Pancreas (tissue), 10 donors: ENCODE results near the gene SPATA13. TPM values are rescaled to one million over a fixed set of nuclear protein-coding genes. Genes with fewer than 3 reads are reported as not detected.

Experiments used
- ATAC-seq, 4 donors: fragments of 200-7000 bp; cut with Tn5 transposase; one replicate each; pipeline versions ENCODE4 v1.8.0 to v1.9.1; 2020; ENCODE audit warnings: mild to moderate bottlenecking in 4 of 4, moderate library complexity in 4 of 4
- DNase-seq, 6 donors: peaks; one replicate each; pipeline ENCODE4 v3.0.0-alpha.2; 2020
- FAIRE-seq: peaks from 2 replicates; lab custom pipeline; 2012; peaks lifted over from hg19 to GRCh38; lab: Jason Lieb, UNC
- H3K27ac ChIP-seq, 4 donors: fragments of 200-600 bp; sonication (generic); 1 replicate in 3 of 4; 2 replicates in 1 of 4; pipeline versions ENCODE4 v1.5.0 to v1.8.0; 2020
- H3K27me3 ChIP-seq, 4 donors: fragments of 200-600 bp; one replicate each; pipeline ENCODE4 v1.8.0; 2021
- H3K36me3 ChIP-seq, 3 donors: fragments of 200-600 bp; sonication (generic) in 1 of 3; one replicate each; pipeline versions ENCODE4 v1.5.0 to v1.8.0; 2020 to 2021
- H3K4me1 ChIP-seq, 3 donors: fragments of 200-600 bp; one replicate each; pipeline ENCODE4 v1.8.0; 2021
- H3K4me3 ChIP-seq, 4 donors: fragments of 200-600 bp; sonication (generic) in 2 of 4; one replicate each; pipeline versions ENCODE4 v1.5.0 to v1.8.0; 2020 to 2021
- H3K9me3 ChIP-seq, 4 donors: fragments of 200-600 bp; one replicate each; pipeline ENCODE4 v1.8.0; 2021
- WGBS, 2 donors: extraction: QIAGEN DNeasy Blood & Tissue Kit; methylation state at CpG; one replicate each; pipeline ENCODE4 v1.1.7; 2013; 5-methylcytosine and 5-hydroxymethylcytosine counted together
- intact Hi-C, 3 donors: fragments of 100-400 bp; cut with DNase I; formaldehyde crosslinking; loops; one replicate each; pipeline versions ENCODE4 v1.11.1 to v1.14.2; 2022
- polyA plus RNA-seq, 2 donors: library from polyadenylated mRNA; stranded (reverse); fragments of 200-250 nt; gene quantifications; one replicate each; pipeline ENCODE4 v1.2.3, GENCODE V29; 2013
- total RNA-seq, 6 donors: library from RNA; stranded (reverse); fragmentation: NEBNext Ultra II Directional in 4 of 6; extraction: Animal tissue kit (Norgen Biotek cat#: 25700) in 4 of 6; gene quantifications; one replicate each; pipeline versions ENCODE4 v1.2.1 to v1.2.4, GENCODE V29; 2021 to 2023
- TF ChIP-seq, protein P1 (sequence below), 4 donors: fragments of 200-600 bp; sonication (generic) in 3 of 4; IDR thresholded peaks; one replicate each; pipeline versions ENCODE4 v1.5.0 to v1.8.0; 2021; ENCODE audit warnings: antibody characterized with exemption in 4 of 4
- donor health status: healthy with polysubstance abuse.
- donor health status: DM: no; HTN: no; CAD: no; lungs with moderate emphysema.
- donor health status: DM: no; HTN: no; CAD: no.
- donor health status: control.
- donor health status: control.
- donor health status: Bipolar disorder and iron deficiency.
- donor health status: DM: yes; HTN: yes; CAD: no.
- donor health status: DM: no; HTN: no; CAD: no.
- donor health status: DM: no; HTN: no; CAD: no.
- donor health status: DM: yes; HTN: yes; CAD: no.

SPATA13 gene
- total and polyA plus RNA-seq, 8 donors, result 38.1 to 71.2 (median 53.9) TPM

DNA sequence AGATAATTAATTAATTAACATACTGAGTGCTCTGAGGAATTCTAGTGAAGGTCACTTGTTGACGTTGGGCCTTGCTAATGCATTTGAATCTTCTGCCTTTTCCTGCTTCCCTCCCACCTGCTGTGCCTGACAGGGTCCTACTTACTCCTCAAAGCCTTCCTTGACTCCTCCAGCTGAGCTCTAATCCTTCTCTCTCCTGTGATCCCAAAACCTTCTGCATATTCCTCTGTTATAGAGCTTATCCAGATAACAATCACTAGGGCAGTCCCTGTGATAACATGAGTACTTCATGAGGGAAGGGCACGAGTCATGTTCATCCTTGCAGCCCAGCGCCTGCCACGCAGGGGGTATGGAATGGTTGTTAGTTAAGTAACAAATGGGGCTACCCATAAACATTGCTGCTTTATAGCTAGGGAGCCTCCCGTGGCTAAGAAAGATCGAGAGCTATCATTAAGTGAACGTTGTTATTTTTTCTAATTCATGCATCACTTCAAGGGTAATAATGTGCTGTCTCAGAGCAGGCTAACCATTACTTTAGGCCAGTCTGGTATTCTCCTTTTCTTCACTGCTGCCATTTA lies 19.1 kb upstream of the SPATA13 start:
- Histone ChIP-seq H3K9me3 (no peaks in the 10 kb centered on the region), H3K4me1 (peaks cover 0 to 6% (median 3%) of the 10 kb centered on the region in 3 donors), H3K27ac (no peak overlapping the region), H3K36me3 (no peaks in the 10 kb centered on the region), H3K4me3 (no peak overlapping the region), H3K27me3 (no peaks in the 10 kb centered on the region)
- 93 to 94% methylated on average over 7 of the region's 7 CpGs for WGBS, 2 donors
- FAIRE-seq, result no peak
- intact Hi-C loops, result no loop called here
- ATAC-seq, result no peak
- DNase-seq, result no peak
- TF ChIP-seq, protein P1, sequence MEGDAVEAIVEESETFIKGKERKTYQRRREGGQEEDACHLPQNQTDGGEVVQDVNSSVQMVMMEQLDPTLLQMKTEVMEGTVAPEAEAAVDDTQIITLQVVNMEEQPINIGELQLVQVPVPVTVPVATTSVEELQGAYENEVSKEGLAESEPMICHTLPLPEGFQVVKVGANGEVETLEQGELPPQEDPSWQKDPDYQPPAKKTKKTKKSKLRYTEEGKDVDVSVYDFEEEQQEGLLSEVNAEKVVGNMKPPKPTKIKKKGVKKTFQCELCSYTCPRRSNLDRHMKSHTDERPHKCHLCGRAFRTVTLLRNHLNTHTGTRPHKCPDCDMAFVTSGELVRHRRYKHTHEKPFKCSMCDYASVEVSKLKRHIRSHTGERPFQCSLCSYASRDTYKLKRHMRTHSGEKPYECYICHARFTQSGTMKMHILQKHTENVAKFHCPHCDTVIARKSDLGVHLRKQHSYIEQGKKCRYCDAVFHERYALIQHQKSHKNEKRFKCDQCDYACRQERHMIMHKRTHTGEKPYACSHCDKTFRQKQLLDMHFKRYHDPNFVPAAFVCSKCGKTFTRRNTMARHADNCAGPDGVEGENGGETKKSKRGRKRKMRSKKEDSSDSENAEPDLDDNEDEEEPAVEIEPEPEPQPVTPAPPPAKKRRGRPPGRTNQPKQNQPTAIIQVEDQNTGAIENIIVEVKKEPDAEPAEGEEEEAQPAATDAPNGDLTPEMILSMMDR (IDR thresholded peaks at IDR 0.05), result no peak

DNA sequence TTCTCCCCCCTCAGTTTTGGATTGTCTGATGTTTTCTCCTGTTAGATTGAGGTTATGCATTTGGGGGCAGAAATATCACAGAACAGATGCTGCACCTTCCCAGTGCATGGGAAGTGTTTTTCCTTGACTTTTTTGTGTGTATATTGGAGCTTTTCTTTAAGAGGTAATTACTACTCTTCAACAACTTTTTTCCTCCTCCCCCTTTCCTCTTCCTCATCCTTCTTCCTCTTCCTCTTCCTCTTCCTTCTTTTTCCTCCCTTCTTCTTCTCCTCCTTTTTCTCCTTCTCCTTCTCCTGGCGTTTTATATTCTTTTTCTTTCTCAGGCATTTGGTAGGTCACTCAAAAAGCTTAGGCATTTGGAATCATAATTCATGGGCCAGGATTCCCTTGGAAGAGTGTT lies 18.1 kb upstream of the SPATA13 start:
- no peaks in the 10 kb centered on the region for H3K9me3 ChIP-seq
- ATAC-seq, result no peak
- H3K36me3 ChIP-seq, result no peaks in the 10 kb centered on the region
- H3K4me3 ChIP-seq, result no peak overlapping the region
- 74 to 76% methylated on average over 1 of the region's 1 CpG for WGBS, 2 donors
- H3K27me3 ChIP-seq, result no peaks in the 10 kb centered on the region
- H3K4me1 ChIP-seq, result peaks cover 0 to 11% (median 5%) of the 10 kb centered on the region in 3 donors
- FAIRE-seq, result no peak
- intact Hi-C loops, result no loop called here
- no peak overlapping the region for H3K27ac ChIP-seq
- TF ChIP-seq, protein P1 (IDR thresholded peaks at IDR 0.05), result no peak
- no peak for DNase-seq

DNA sequence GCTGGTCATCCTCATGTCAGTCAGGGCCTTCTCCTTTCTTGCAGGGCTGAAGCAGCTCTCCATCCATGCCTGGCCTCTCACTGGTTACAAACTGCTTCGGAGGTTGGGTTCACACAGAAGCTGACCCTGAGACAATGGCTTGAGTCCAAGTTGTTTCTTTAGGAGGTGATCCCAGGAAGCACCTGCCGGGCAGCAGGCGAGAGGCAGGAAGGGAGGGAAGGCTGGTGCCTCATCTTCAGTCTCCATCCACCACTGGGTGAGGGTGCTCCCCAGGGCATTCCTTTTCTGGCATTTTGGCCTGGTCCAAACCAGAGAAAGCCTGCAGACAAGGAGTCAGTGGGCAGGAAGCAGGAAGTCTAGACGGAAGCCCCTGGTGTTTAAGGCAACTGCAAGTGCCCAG lies 17.6 kb upstream of the SPATA13 start:
- FAIRE-seq (no peak), ATAC-seq (peak in 3 of 4 donors; percentile 9 to 57 (median 47)), DNase-seq (no peak)
- Histone ChIP-seq H3K27ac (no peak overlapping the region), H3K9me3 (no peaks in the 10 kb centered on the region), H3K4me3 (no peak overlapping the region), H3K27me3 (no peaks in the 10 kb centered on the region), H3K4me1 (peaks cover 0 to 11% (median 8%) of the 10 kb centered on the region in 3 donors), H3K36me3 (no peaks in the 10 kb centered on the region)
- TF ChIP-seq, protein P1 (IDR thresholded peaks at IDR 0.05), result no peak
- intact Hi-C loops, result no loop called here
- WGBS, 2 donors, result 31 to 41% methylated on average over 4 of the region's 4 CpGs

DNA sequence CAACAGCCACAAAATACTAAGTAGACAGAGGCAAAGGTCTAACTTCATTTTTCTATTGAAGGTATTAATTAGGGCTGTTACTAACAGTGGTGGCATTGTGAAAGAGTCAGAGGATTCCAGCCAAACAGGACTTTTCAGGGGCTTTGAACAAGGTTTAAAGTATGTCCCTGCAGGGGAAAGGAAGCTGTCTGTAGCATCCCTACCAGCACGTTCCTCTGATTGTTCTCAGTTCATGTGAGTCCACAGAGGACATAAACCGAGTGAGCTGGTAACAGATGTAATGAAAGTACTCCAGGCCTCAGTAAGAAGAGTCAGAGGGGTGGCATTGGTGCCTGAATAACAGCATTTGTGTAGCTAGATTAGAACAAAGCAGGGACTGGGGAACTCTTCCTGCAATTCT lies 15.3 kb upstream of the SPATA13 start:
- no peaks in the 10 kb centered on the region for H3K36me3 ChIP-seq
- H3K9me3 ChIP-seq, result no peaks in the 10 kb centered on the region
- 73 to 78% methylated on average over 2 of the region's 2 CpGs for WGBS, 2 donors
- intact Hi-C loops, result no loop called here
- H3K4me1 ChIP-seq, result peaks cover 0 to 15% (median 11%) of the 10 kb centered on the region in 3 donors
- no peaks in the 10 kb centered on the region for H3K27me3 ChIP-seq
- no peak overlapping the region for H3K27ac ChIP-seq
- no peak for DNase-seq
- H3K4me3 ChIP-seq, result no peak overlapping the region
- TF ChIP-seq, protein P1 (IDR thresholded peaks at IDR 0.05), result no peak
- ATAC-seq, result no peak
- no peak for FAIRE-seq

DNA sequence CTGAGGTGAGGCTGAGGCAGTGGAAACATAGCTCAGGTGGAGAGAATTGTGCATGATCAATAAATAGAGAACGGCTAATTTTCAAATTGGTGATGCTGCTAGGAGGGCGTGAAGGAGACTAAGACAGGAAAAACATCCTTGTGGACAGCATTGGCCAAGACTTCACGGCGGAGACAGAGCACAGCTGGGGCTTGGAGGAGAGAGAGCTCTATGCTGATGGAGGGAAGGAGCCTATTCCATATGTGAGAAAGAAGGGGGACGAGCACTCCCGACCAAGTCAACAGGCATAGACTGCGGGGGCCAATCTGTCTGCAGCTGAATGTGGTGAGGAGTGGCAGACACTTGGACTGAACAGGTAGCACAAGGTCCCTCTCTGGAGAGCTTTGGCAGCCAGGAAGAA lies 14.8 kb upstream of the SPATA13 start:
- no peaks in the 10 kb centered on the region for H3K36me3 ChIP-seq
- H3K27me3 ChIP-seq, result no peaks in the 10 kb centered on the region
- TF ChIP-seq, protein P1 (IDR thresholded peaks at IDR 0.05), result no peak
- WGBS, 2 donors, result 90 to 92% methylated on average over 7 of the region's 7 CpGs
- peaks cover 0 to 15% (median 11%) of the 10 kb centered on the region in 3 donors for H3K4me1 ChIP-seq
- intact Hi-C loops, result no loop called here
- no peak overlapping the region for H3K27ac ChIP-seq
- FAIRE-seq (no peak), DNase-seq (no peak), ATAC-seq (no peak)
- H3K9me3 ChIP-seq, result no peaks in the 10 kb centered on the region
- H3K4me3 ChIP-seq, result no peak overlapping the region
